T-helper 1 cell (primary cell): ENCODE results near the gene GNB1.

Experiments
- DNase-seq, 5 donors: peaks; one replicate each; pipeline ENCODE4 v3.0.0-alpha.2; 2012 to 2020

Gene GNB1

GRCh38 chr1:1922956-1923833 is 32.3 kb upstream of the GNB1 start:
- peak in 1 of 5 donors; percentile 6 for DNase-seq

GRCh38 chr1:1922702-1922955 is 31.7 kb upstream of the GNB1 start:
- peak in 1 of 5 donors; percentile 5 for DNase-seq

- peak in 1 of 5 donors; percentile 4 for DNase-seq
Measured at GRCh38 chr1:1921901-1922701, 31.2 kb upstream of the GNB1 start.

GRCh38 chr1:1921459-1921862 is 30.6 kb upstream of the GNB1 start:
- peak in 1 of 5 donors; percentile 5 for DNase-seq

- DNase-seq: peak in 1 of 5 donors; percentile 8
Measured at GRCh38 chr1:1920608-1921458, 29.9 kb upstream of the GNB1 start.

GRCh38 chr1:1920057-1920607 is 29.2 kb upstream of the GNB1 start:
- peak in 1 of 5 donors; percentile 5 for DNase-seq

- DNase-seq: peak; percentile 98 to 100 (median 100)
Measured at GRCh38 chr1:1919304-1920056, 28.6 kb upstream of the GNB1 start.

GRCh38 chr1:1918901-1919303 is 28.0 kb upstream of the GNB1 start, which contains the start of gene TMEM52:
Gene TMEM52, minus strand, starts transcription at chr1:1919279. Its CDS starts 14 bp downstream, at chr1:1919265.
- no peak for DNase-seq

- peak in 1 of 5 donors; percentile 5 for DNase-seq
Measured at GRCh38 chr1:1917995-1918900, 27.4 kb upstream of the GNB1 start.

GRCh38 chr1:1917304-1917976 is 26.6 kb upstream of the GNB1 start:
- peak in 1 of 5 donors; percentile 6 for DNase-seq

GRCh38 chr1:1916851-1917251 is 26.0 kb upstream of the GNB1 start:
- no peak for DNase-seq

GRCh38 chr1:1915911-1916840 is 25.3 kb upstream of the GNB1 start:
- DNase-seq: peak in 1 of 5 donors; percentile 4

- DNase-seq: no peak
Measured at GRCh38 chr1:1914971-1915692, 24.2 kb upstream of the GNB1 start, which contains the start of gene CALML6. Gene CALML6, plus strand, starts transcription at chr1:1915260. Its CDS starts 21 bp downstream, at chr1:1915281.

- DNase-seq: peak in 1 of 5 donors; percentile 5
Measured at GRCh38 chr1:1914101-1914970, 23.4 kb upstream of the GNB1 start.

GRCh38 chr1:1911350-1912041 is 20.6 kb upstream of the GNB1 start:
- no peak for DNase-seq

- DNase-seq: peak in 1 of 5 donors; percentile 5
Measured at GRCh38 chr1:1910651-1911331, 19.9 kb upstream of the GNB1 start.
